Measurements from ENCODE around the gene PLCB4. TPM values are rescaled to one million over a fixed set of nuclear protein-coding genes. Genes with fewer than 3 reads are reported as not detected.
A peak's percentile ranks its signal among the peaks of the same experiment; 100 is the strongest.

PLCB4 gene
- polyA plus RNA-seq, 1 of the 3 experiments (the other 2 are of a cell fraction) = 5.5 TPM

DNA sequence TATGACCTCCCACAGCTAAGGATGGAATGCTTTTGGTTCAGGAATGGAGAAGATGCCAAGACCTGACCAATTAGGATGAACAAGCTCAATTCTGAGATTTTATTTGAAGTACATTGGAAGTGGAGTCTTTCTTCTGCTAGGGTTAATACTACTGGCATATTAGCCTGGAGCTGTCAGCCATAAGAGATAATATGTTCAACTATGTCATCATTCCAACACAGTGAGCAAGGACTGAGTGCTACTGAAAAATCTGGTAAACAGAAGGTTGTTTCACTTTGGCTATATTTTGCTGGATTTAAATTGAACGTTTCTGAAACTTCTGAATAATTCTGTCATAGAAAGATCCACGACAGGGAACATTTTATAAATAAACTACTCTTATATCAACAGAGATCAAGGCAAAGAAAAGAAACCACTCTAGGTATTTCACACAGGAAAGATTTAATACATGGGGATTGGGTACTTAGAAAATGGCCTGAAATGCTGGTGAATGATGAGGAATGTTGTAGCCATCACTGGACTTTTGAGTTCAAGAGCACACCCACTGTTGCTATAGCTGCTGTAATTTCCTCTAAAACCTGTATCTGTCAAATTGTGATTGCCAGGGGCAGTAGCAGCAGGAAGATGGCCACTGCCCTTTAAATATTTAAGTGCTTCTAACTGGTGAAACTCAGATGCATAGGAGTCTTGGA lies 200.5 kb downstream of the PLCB4 start:
- CTCF ChIA-PET = interaction anchor here (0.9 to 2.5 kb wide), 2 partner anchors 8 to 9 kb away, joined by 3 to 7 read pairs; no protein-coding TSS in a partner anchor
- no peaks in the 10 kb centered on the region for H3K27me3 ChIP-seq (ENCODE audit: insufficient read depth)
- POLR2A ChIA-PET = no interaction called here
- H3K9me3 ChIP-seq = no peaks in the 10 kb centered on the region
- WGBS (ENCODE audit: low lambda C conversion rate) = 66% methylated on average over 2 of the region's 2 CpGs
- no peak overlapping the region for H2AFZ ChIP-seq (ENCODE audit: low read depth)
- H3K4me1 ChIP-seq (ENCODE audit: control insufficient read depth in 1 of 2, insufficient read depth in 2 of 2, low read depth in 1 of 2, low read length in 1 of 2) = peaks cover 3 to 17% of the 10 kb centered on the region in 2 experiments; a peak in 1 of 4 replicates
- no peak overlapping the region for H3K4me2 ChIP-seq
- H3K36me3 ChIP-seq (replicated peaks in 1 of 2; ENCODE audit: control insufficient read depth in 1 of 2, insufficient read depth in 2 of 2, low read length in 1 of 2) = no peaks in the 10 kb centered on the region
- no peak overlapping the region for H3K9ac ChIP-seq
- no peaks in the 10 kb centered on the region for H3K9me2 ChIP-seq
- no peaks in the 10 kb centered on the region for H3K79me2 ChIP-seq (ENCODE audit: insufficient read depth)
- TF ChIP-seq, protein P1, sequence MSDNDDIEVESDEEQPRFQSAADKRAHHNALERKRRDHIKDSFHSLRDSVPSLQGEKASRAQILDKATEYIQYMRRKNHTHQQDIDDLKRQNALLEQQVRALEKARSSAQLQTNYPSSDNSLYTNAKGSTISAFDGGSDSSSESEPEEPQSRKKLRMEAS (IDR thresholded peaks at IDR 0.05; ENCODE audit: low read depth) = no peak
- no peak for TF ChIP-seq FOXM1 (IDR thresholded peaks at IDR 0.05; ENCODE audit: low read depth)
- H3K4me3 ChIP-seq (ENCODE audit: low read depth in 2 of 2, low read length in 1 of 2) = no peak overlapping the region
- H4K20me1 ChIP-seq (ENCODE audit: insufficient read depth) = no peaks in the 10 kb centered on the region
- peaks cover 10% of the 10 kb centered on the region for H3F3A ChIP-seq (replicated peaks; ENCODE audit: insufficient read depth)
- H3K27ac ChIP-seq (ENCODE audit: low read depth in 2 of 2, low read length in 1 of 2) = peak overlapping the region in 1 of 2 experiments; percentile 77; a peak in 2 of 4 replicates
- DNase-seq = no peak

DNA sequence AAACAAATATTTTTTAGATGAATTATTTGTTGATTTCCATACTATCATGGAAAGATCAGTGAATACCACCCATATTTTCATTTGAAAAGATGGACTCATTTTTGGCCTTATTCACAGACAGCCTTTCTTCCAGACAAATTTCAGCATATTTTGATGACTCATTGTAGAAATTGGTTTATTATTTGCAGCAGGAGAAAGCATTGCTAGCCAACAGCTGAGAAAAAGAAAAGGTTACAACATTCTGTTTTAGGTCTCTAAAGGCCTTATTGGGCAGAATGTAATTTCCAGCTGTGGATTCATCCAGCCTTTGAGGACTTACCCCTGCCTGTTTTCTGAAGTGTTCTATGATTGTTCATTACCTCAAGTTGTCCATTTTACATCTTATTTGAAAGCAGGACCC lies 201.9 kb downstream of the PLCB4 start:
- H3K9me3 ChIP-seq = no peaks in the 10 kb centered on the region
- peak overlapping the region; percentile 77 for H3K27ac ChIP-seq (ENCODE audit: low read depth in 2 of 2, low read length in 1 of 2)
- H3K4me2 ChIP-seq = peak overlapping the region; percentile 49; the same call in 1 of the 2 replicates
- H3K36me3 ChIP-seq (replicated peaks in 1 of 2; ENCODE audit: control insufficient read depth in 1 of 2, insufficient read depth in 2 of 2, low read length in 1 of 2) = no peaks in the 10 kb centered on the region
- peaks cover 3 to 17% of the 10 kb centered on the region in 2 experiments; a peak in 1 of 4 replicates for H3K4me1 ChIP-seq (ENCODE audit: control insufficient read depth in 1 of 2, insufficient read depth in 2 of 2, low read depth in 1 of 2, low read length in 1 of 2)
- peaks cover 10% of the 10 kb centered on the region for H3F3A ChIP-seq (replicated peaks; ENCODE audit: insufficient read depth)
- no peak overlapping the region for H2AFZ ChIP-seq (ENCODE audit: low read depth)
- no peak overlapping the region for H3K9ac ChIP-seq
- H3K4me3 ChIP-seq (ENCODE audit: low read depth in 2 of 2, low read length in 1 of 2) = no peak overlapping the region
- no peaks in the 10 kb centered on the region for H4K20me1 ChIP-seq (ENCODE audit: insufficient read depth)
- POLR2A ChIA-PET = no interaction called here
- DNase-seq = no peak
- no peaks in the 10 kb centered on the region for H3K9me2 ChIP-seq
- CTCF ChIA-PET = interaction anchor here (1.3 kb wide), 1 partner anchor 9 kb away, joined by 3 read pairs; no protein-coding TSS in a partner anchor
- no peaks in the 10 kb centered on the region for H3K27me3 ChIP-seq (ENCODE audit: insufficient read depth)
- no peaks in the 10 kb centered on the region for H3K79me2 ChIP-seq (ENCODE audit: insufficient read depth)
- TF ChIP-seq, protein P2, sequence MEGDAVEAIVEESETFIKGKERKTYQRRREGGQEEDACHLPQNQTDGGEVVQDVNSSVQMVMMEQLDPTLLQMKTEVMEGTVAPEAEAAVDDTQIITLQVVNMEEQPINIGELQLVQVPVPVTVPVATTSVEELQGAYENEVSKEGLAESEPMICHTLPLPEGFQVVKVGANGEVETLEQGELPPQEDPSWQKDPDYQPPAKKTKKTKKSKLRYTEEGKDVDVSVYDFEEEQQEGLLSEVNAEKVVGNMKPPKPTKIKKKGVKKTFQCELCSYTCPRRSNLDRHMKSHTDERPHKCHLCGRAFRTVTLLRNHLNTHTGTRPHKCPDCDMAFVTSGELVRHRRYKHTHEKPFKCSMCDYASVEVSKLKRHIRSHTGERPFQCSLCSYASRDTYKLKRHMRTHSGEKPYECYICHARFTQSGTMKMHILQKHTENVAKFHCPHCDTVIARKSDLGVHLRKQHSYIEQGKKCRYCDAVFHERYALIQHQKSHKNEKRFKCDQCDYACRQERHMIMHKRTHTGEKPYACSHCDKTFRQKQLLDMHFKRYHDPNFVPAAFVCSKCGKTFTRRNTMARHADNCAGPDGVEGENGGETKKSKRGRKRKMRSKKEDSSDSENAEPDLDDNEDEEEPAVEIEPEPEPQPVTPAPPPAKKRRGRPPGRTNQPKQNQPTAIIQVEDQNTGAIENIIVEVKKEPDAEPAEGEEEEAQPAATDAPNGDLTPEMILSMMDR (IDR thresholded peaks at IDR 0.05) = no peak
- TF ChIP-seq, protein P1 (IDR thresholded peaks at IDR 0.05; ENCODE audit: low read depth) = no peak
- TF ChIP-seq CHD2 (IDR thresholded peaks at IDR 0.05; ENCODE audit: low read length, partially characterized antibody) (no peak), SMC3 (IDR thresholded peaks at IDR 0.05; ENCODE audit: low read depth, low read length) (no peak), POLR2AphosphoS5 (IDR thresholded peaks at IDR 0.05; ENCODE audit: low read depth, low read length) (peak; percentile 34; the same call in 1 of the 2 replicates), TEAD4 (IDR thresholded peaks at IDR 0.05; ENCODE audit: borderline replicate concordance, insufficient read depth) (0 out of 2 replicates have a peak, but pooled peaks have one; percentile 32), NRF1 (IDR thresholded peaks at IDR 0.05; ENCODE audit: low read depth, low read length) (no peak), MEF2A (IDR thresholded peaks at IDR 0.05; ENCODE audit: borderline replicate concordance, low read depth) (no peak), SIN3A (IDR thresholded peaks at IDR 0.05; ENCODE audit: borderline replicate concordance, low read depth, low read length) (no peak), RCOR1 (IDR thresholded peaks at IDR 0.05; ENCODE audit: low read length) (no peak), RXRA (IDR thresholded peaks at IDR 0.05; ENCODE audit: borderline replicate concordance, low read depth) (no peak), FOXJ3 (CRISPR knock-in tag; IDR thresholded peaks at IDR 0.05) (no peak), YY1 (IDR thresholded peaks at IDR 0.05; ENCODE audit: low read depth) (no peak), GATA2 (CRISPR knock-in tag; IDR thresholded peaks at IDR 0.05) (no peak), ELF1 (IDR thresholded peaks at IDR 0.05) (no peak)
- TF ChIP-seq, protein P3, sequence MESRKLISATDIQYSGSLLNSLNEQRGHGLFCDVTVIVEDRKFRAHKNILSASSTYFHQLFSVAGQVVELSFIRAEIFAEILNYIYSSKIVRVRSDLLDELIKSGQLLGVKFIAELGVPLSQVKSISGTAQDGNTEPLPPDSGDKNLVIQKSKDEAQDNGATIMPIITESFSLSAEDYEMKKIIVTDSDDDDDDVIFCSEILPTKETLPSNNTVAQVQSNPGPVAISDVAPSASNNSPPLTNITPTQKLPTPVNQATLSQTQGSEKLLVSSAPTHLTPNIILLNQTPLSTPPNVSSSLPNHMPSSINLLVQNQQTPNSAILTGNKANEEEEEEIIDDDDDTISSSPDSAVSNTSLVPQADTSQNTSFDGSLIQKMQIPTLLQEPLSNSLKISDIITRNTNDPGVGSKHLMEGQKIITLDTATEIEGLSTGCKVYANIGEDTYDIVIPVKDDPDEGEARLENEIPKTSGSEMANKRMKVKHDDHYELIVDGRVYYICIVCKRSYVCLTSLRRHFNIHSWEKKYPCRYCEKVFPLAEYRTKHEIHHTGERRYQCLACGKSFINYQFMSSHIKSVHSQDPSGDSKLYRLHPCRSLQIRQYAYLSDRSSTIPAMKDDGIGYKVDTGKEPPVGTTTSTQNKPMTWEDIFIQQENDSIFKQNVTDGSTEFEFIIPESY (IDR thresholded peaks at IDR 0.05; ENCODE audit: borderline replicate concordance, low read depth) = no peak
- TF ChIP-seq, protein P4, sequence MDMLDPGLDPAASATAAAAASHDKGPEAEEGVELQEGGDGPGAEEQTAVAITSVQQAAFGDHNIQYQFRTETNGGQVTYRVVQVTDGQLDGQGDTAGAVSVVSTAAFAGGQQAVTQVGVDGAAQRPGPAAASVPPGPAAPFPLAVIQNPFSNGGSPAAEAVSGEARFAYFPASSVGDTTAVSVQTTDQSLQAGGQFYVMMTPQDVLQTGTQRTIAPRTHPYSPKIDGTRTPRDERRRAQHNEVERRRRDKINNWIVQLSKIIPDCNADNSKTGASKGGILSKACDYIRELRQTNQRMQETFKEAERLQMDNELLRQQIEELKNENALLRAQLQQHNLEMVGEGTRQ (IDR thresholded peaks at IDR 0.05; ENCODE audit: borderline replicate concordance, low read depth, low read length) = no peak
- TF ChIP-seq, protein P5, sequence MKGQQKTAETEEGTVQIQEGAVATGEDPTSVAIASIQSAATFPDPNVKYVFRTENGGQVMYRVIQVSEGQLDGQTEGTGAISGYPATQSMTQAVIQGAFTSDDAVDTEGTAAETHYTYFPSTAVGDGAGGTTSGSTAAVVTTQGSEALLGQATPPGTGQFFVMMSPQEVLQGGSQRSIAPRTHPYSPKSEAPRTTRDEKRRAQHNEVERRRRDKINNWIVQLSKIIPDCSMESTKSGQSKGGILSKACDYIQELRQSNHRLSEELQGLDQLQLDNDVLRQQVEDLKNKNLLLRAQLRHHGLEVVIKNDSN (IDR thresholded peaks at IDR 0.05; ENCODE audit: borderline replicate concordance, low read depth) = no peak
- TF ChIP-seq, protein P6, sequence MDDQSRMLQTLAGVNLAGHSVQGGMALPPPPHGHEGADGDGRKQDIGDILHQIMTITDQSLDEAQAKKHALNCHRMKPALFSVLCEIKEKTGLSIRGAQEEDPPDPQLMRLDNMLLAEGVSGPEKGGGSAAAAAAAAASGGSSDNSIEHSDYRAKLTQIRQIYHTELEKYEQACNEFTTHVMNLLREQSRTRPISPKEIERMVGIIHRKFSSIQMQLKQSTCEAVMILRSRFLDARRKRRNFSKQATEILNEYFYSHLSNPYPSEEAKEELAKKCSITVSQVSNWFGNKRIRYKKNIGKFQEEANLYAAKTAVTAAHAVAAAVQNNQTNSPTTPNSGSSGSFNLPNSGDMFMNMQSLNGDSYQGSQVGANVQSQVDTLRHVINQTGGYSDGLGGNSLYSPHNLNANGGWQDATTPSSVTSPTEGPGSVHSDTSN (IDR thresholded peaks at IDR 0.05) = peak; percentile 54

Measured in SK-N-SH (cell line).